ENCODE measurements around the gene CCDC178.
"Not testable (repeated sequence)": the region's sequence is repeated elsewhere in the genome, so short reads cannot be mapped to it uniquely, and the experiment has no call there.

Gene CCDC178

GRCh38 chr18:33210575-33211189 is 229.8 kb downstream of the CCDC178 start:
- no peak for DNase-seq (ENCODE audit: low read depth)

DNA sequence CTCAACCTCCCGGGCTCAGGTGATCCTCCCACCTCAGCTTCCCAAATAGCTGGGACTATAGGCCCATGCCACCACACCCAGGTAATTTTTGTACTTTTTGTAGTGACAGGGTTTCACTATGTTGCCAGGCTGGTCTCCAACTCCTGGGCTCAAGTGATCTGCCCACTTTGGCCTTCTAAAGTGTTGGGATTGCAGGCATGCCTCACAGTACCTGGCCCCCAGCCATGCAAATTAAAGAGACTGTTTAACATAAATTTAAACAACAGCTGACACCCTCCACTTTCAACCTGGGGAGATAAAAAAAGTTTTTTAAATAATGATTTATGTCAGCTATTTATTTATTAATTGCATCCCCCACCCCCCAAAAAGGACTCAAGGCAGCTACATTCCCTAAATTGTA is 234.7 kb downstream of the CCDC178 start:
- DNase-seq (ENCODE audit: low read depth) = no peak

DNA sequence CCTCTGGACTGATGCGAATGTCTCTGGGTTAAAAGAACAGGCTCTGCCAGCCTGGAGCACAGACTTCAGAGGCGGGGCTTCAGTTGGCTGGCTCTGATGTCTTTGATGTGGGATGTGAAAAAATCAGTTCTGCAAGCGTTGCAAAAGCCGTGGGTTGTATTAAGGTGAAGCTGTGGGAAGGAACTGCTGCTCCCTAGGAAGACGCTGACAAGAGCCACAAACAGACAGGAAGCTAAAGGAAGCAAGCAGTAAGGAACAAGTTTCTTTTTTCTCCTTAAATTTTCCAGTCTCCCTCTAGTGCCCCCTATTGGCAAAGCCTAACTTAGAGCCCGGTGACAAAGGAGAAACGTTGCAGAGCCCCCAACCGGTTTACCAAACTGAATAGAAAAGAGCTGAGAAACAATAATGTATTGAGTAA is 239.0 kb downstream of the CCDC178 start:
- DNase-seq (ENCODE audit: low read depth) = no peak

DNA sequence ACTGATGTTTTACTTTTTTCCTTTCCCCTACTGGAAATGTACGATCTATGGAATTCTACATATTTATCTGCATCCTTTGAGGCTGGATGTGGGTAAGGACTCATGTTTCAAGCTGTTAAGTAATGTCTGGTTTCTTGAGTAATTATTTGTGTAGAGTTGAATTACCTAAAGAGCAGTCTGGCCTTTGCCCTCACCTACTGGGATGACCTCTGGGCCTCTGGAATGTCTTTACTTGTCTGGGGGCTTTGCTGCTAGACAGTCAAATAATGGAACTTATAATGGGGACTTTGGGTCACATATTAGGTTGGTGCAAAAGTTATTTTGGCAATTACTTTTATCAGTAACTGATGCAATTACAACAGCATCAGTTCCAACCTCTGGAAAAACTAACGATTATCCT is 244.7 kb downstream of the CCDC178 start:
- no peak for DNase-seq (ENCODE audit: low read depth)

GRCh38 chr18:33194793-33195192 is 245.7 kb downstream of the CCDC178 start:
- DNase-seq (ENCODE audit: low read depth) = no peak

DNA sequence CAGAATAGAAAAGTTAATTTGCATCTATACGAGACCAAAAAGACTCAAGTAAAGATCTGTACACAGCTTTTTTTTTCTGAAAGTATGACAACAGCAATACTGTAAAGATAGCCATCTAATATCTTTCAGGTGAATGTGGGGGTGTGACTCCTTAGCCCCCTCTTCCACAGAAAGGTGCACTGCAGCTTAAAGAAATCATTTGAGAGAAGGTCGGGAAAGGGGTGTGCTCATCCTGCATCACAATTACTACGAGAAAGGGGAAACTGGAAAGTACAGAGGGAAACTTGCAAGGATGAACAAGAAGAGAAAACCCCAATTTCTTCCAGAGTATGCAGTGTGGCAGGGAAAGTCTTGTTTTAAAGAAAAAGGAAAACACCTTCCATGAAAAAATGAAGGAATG is 255.6 kb downstream of the CCDC178 start:
- DNase-seq (ENCODE audit: low read depth) = no peak

DNA sequence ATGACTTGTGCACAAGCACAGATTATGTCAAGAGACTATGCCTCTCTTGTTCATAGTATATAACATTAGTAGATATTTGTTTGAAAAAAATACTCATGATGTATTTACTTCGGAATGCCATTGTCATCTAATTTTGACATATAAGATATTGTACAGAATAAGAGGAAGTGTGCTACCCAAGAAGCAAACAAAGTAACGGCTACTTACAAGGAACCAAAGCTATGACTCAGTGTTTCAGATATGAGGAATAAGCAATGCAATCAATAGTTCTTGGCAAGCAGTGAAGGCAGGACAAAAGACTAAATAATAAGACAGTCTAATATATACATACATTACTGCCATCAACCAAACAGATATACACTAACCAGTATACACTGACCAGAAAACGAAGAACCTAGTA is 256.3 kb downstream of the CCDC178 start:
- DNase-seq (ENCODE audit: low read depth) = no peak

GRCh38 chr18:33183136-33183535 is 257.4 kb downstream of the CCDC178 start:
- DNase-seq (ENCODE audit: low read depth) = no peak

DNA sequence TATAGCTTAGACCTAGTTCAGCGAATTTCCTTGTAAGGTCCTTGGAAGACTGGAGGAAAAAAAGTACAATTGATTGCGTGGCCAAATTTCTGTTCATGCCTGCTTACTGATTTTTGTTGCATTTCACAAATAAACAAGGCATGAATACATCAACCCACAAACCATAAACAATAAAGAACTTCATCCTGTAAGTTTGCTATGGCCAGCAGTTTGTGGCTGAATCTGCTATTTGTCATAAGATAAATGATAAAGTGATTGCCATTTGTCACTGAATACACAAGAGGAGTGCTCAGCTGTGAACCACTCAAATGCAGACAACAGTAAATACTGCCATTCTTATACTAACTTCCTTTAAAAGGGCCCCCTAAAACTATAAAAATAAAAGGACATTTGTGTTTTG is 259.5 kb downstream of the CCDC178 start:
- DNase-seq (ENCODE audit: low read depth) = no peak

- no peak for DNase-seq (ENCODE audit: low read depth)
Measured at GRCh38 chr18:33169218-33169617, 271.3 kb downstream of the CCDC178 start.

DNA sequence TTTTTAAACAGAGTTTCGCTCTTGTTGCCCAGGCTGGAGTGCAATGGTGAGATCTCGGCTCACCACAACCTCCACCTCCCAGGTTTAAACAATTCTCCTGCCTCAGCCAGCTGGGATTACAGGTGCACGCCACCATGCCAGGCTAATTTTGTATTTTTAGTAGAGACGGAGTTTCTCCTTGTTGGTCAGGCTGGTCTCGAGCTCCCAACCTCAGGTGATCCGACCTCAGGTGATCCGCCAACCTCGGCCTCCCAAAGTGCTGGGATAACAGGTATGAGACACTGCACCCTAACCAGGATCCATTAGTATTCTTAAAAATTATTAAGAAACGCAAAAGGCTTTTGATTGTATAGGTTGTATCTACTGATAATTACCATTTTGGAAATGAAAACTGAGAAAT is 276.4 kb downstream of the CCDC178 start:
- DNase-seq (ENCODE audit: low read depth) = not testable (repeated sequence)

GRCh38 chr18:33161131-33161530 is 279.4 kb downstream of the CCDC178 start:
- DNase-seq (ENCODE audit: low read depth) = no peak

- no peak for DNase-seq (ENCODE audit: low read depth)
Measured at GRCh38 chr18:33159151-33159550, 281.4 kb downstream of the CCDC178 start.

DNA sequence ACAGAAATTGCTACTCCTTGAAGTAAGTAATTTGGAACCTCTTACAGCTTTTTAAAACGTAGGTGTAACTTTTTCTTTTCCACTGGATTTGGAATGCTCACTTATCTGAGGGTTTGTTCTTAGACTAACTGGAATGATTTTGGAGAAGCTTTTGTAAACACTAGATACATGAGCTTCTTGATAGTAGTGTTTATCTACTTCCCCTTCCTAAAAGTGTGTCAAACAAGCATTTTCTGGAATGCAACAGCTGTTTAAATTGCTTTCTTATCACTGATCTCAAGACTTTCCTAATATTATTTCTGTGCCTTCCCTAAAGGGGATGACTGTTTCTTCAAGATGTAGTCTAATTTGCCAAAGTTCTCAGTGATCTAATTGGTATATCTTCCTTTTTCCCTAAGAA is 282.6 kb downstream of the CCDC178 start:
- DNase-seq (ENCODE audit: low read depth) = no peak

DNA sequence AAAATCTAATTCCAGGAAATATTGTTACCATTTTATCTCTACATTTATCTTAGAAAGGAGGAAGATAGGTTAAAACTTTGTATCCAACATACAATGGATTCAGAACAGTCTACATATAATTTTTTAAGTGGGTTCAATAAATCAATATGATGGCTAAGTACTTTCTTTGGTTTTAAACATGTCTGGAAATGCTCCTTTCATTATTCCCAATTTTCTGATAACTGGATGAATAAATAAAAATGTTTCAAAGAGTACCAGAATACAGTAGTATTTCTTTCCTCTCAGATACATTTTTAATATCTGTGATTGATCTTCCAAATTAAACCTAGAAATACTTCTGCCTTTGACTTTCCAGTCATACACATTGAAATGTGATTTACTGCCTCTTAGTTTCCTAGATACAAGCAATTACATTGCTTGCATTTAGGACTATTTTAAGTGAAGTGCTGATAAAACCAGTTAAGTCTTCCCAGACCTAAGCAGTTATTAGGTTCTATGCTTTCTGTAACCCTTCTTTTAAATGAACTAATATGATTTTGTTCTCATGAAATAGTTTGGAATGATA is 283.5 kb downstream of the CCDC178 start:
- DNase-seq (ENCODE audit: low read depth) = no peak

- no peak for DNase-seq (ENCODE audit: low read depth)
Measured at GRCh38 chr18:33154049-33154448, 286.5 kb downstream of the CCDC178 start.

- DNase-seq (ENCODE audit: low read depth) = no peak
Measured at GRCh38 chr18:33152376-33152775, 288.1 kb downstream of the CCDC178 start.

GRCh38 chr18:33147811-33148210 is 292.7 kb downstream of the CCDC178 start:
- DNase-seq (ENCODE audit: low read depth) = not testable (repeated sequence)

DNA sequence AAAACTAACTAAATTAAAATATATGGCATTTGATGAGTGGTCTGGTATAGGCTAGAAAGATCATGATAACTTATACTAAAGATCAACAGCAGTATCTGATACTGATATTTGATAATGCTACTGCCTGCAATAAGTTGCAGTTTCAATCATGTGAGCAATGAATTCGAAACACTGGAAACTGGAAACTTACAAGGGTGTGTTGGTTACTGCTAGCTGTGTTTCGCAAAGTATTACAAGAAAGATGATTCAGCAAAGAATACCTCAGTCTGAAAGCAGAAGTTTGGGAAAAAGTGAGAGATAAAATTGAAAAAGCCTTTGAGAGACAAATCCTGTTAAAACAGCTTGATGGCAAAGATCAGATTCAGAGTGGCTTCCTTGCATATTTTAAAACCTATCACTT is 294.5 kb downstream of the CCDC178 start:
- no peak for DNase-seq (ENCODE audit: low read depth)

DNA sequence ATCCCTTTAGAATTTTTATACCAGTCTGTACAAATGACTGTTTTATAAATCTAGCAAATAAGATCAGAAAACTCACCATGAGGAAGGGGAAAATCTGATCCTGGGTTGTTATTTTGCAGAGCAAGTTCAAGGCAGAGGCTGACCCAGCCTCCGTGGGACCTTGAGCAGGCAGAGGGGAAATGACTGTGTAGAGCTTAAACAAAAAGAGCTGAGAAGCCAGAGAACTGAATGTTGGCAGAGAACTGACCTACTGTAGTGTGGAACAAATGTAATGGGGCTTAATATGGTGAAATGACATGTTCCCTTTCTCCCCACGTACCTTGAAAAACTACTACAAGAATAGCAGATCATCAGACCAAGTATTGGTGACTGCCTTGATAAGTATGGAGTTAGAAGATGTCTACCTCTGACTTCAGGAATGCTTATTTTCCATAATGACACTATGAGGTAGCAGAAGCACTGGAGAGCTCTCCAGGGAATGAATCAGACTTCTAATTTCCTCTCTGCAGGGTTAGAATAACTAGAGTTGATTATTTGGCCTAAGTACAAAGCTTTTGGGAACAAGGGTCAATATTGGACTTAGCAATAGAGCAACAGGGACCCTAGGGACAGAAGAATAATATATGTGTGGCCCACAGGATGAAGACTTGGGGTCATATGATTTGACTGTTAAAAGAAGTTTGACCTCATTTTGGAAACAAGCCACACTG is 304.4 kb downstream of the CCDC178 start:
- DNase-seq (ENCODE audit: low read depth) = no peak

DNA sequence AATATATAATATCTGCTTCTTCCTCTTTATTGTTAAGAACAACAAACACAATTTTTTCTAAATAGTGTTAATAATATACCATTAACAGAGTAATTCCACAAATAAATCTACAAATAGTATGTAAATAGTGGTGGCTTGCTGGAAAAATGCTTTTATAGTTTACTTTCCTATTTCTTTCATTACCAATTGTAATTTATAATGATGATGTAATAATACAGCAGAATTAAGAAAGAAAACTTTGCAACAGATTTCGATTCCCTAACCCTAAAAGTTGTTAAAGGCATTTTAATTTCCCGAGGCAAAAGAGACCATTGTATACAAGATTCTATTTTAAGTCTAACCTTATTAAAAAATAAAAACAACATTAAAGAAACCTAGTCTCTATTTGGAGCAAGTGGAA is 307.9 kb downstream of the CCDC178 start:
- no peak for DNase-seq (ENCODE audit: low read depth)

DNA sequence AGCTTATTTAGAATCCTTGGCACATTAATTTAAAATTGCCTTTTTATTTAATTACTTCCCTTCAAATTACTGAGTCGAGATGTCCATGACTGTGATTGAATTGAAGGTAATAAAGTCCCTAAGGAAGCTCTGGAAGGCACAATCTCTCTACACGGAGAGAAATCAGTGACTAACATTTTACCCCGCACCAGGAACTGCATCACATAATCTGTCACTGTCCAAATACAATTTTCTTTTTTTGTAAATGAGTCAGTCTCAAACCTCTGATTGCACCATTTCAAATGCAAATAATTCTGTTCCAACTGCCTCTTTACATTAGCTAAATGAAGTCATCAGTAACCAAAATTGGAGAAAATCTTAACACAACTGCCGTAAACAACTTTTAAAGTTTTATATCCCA is 311.9 kb downstream of the CCDC178 start:
- no peak for DNase-seq (ENCODE audit: low read depth)

DNA sequence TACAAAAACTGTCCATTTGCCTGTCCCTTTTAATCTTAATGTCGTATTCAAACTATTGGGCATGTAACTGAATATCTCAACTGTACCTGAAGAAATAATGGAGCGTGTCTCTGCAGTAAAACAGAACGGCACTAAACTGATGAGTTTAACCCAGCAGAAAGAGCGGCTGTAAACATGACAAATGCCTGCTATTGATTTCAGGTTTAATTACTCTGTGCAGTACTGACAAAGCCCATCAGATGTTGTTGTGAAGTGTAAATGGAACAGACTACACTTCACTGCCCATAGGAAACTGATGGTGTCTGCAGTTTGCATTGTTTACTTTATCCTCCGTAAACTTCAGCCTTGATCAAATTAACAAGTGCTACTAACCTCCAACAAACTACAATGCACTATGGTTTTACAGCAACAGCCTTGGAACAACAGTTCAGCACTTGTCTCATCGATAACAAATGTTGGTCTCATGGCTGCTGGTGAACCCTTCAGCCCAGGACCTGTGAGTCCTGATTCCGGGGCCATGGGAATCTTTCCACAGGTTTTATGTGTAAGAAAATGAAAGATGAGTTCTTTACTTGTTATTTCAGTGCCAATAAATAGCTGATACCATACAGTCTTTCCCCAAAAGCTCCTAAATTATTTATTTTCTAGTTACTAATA is 316.5 kb downstream of the CCDC178 start:
- no peak for DNase-seq (ENCODE audit: low read depth)

Measured in stimulated activated CD8-positive, alpha-beta memory T cell treated with anti-CD3 and anti-CD28 coated beads, Interleukin-12 subunit alpha, Interleukin-12 subunit beta, amount 100 ng/mL, for 1 hour (primary cell).